SKM-1 (cell line): ENCODE results near the gene TPRN.

ENCODE experiments used
- DNase-seq: peaks from one replicate; lab custom pipeline; 2025; ENCODE audit not compliant: unreplicated experiment; lab: John Stamatoyannopoulos, UW

TPRN gene

DNA sequence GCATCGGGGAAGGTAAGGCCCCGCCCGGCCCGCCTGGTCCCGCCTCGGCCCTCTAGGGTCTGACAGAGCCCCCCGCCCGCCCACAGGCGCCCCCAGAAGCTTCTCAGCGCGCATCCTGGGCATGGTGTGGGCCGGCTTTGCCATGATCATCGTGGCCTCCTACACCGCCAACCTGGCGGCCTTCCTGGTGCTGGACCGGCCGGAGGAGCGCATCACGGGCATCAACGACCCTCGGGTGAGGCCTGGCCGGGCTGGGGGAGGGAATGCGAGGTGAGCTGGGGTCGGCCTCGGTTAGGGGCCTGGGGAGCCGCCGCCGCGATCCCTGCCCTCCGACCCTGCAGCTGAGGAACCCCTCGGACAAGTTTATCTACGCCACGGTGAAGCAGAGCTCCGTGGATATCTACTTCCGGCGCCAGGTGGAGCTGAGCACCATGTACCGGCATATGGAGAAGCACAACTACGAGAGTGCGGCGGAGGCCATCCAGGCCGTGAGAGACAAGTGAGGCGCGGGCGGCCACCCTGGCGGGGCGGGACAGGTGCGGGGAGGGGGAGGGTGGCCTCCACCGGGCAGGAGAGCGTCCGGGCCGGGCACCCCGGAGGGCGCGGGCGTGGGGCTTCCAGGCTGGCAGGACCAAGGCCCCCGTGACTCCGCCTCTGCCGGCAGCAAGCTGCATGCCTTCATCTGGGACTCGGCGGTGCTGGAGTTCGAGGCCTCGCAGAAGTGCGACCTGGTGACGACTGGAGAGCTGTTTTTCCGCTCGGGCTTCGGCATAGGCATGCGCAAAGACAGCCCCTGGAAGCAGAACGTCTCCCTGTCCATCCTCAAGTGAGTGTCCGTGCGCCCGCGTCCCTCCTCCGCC lies 37.8 kb downstream of the TPRN start:
- no peak for DNase-seq

DNA sequence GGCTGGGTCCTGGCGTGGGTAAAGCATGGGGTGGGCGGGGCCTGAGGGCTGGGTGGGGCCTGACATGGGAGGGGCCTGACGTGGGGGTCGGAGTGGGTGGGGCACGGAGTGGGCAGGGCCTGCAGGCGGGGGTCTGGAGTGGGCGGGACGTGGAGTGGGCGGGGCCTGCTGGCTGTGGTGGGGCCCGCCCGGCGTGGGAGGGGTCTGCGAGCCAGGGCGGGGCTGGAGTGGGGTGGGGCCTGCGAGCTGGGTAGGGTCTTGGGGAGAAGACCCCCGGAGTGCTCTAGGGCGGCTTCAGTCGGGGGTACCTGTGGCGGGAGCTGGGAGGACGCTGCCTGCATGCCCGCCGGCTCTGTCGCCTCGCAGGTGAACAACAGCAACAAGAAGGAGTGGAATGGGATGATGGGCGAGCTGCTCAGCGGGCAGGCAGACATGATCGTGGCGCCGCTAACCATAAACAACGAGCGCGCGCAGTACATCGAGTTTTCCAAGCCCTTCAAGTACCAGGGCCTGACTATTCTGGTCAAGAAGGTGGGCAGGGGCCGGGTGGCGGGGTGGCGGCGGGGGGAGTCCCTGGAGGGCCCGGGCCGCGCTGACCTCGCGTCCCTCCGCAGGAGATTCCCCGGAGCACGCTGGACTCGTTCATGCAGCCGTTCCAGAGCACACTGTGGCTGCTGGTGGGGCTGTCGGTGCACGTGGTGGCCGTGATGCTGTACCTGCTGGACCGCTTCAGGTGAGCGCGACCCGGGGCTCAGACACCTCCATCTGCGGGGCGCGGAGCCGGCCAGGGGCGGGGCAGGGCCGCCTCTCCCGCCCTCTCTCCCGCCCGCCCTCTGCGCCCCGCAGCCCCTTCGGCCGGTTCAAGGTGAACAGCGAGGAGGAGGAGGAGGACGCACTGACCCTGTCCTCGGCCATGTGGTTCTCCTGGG lies 38.7 kb downstream of the TPRN start:
- no peak for DNase-seq

DNA sequence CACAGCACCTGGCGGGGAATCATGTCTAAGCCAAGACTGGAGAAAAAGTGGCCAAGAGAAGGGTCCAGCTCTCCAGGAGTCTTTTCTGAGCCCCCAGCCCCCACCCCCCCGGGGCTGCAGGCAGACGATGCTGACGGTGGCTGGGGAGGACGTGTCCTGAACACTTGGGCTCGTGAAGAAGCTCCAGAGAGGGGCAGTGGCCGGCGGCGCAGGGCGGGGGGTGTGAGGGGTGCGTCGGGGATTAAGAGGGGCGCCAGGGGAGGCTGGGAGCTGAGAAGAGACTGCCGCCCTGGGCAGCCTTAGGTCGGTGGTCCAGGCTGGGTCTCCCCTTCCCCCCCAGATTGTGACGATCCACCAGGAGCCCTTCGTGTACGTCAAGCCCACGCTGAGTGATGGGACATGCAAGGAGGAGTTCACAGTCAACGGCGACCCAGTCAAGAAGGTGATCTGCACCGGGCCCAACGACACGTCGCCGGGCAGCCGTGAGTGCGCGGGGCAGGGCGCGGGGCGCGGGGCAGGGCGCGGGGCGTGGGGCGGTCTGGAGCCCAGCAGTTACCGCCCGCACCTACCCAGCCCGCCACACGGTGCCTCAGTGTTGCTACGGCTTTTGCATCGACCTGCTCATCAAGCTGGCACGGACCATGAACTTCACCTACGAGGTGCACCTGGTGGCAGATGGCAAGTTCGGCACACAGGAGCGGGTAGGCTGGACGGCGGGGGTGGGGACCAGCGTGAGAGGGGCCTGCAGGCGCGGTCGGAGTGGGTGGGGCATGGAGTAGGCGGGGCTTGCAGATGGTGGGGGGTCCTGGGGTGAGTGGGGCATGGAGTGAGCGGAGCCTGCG lies 39.6 kb downstream of the TPRN start:
- no peak for DNase-seq

DNA sequence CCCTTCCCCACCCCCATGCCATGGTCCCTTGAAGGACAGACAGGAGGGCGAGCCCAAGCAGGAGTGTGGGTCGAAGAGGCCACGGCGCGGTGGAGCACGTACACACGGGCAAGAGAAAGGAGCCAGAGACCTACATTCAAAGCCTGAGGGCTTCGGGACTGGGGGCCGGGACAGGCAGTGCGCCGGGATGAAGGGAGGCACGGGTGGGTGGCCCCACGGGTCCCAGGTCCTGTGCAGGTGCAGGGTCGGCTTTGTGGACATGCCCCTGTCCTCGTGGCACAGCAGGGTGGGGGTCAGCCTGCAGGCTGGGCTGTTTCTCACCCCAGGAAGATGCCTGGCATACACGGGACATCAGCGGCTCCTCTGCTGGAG lies 40.5 kb downstream of the TPRN start:
- no peak for DNase-seq

DNA sequence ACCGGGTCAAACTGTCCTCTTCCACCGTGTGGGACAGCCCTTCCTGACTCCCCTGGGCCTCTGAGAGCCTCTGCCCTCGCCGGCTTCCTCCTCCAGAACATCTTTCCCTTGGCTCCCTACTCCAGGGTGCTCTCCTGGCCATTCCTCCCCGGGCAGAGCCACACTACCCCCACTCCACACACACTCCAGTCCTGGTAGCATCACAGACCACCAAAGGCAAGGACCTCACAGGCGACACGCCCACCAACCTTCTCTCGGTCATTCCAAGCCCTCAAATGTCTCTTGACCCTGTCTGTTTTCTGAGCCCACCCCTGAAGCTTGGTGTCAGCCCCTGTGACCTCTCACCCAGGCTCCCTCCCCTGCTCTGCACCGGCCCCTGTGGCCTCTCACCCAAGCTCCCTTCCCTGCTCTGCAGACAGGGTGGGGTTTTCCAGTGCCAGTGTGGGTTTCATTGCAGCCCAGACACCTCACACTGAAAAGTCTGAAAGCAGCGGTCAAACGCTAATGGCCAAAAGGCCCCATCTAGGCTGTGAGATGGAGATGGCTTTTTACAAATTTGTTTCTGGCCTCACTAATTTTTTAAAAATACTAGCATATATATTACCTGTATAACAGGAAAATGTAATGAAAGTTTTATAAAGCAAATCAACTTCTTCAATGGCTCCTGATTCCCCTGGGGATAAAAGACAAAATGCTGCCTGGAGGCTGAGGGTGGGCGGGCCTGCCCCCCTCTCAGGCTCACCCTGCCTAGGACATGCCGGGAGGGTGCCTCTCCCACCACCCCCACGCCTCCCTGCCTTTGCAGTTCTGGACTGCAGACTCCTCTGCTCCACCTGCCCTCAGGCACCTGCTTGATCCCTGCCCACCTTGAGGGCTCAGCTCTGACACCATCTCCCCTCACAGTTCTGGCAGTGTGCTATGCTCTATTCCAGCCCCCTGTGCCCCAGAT lies 41.2 kb downstream of the TPRN start:
- no peak for DNase-seq

DNA sequence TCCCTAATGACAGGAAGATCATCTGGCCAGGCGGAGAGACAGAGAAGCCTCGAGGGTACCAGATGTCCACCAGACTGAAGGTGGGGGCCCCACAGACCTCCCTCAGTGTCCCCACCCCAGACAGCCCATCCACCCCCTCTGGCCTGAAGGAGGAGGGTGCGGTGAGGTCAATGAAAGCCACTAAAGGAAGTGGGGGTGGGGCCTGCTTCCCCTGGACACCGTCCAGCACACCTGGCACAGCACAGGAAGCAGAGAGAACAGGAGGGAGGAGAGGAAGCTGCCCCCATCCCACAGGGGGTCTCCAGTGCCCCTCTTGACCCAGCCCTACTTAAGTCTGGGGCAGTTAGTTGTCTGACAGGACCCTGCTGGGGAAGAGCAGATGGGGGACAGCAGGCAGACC lies 41.9 kb downstream of the TPRN start:
- DNase-seq, result no peak

DNA sequence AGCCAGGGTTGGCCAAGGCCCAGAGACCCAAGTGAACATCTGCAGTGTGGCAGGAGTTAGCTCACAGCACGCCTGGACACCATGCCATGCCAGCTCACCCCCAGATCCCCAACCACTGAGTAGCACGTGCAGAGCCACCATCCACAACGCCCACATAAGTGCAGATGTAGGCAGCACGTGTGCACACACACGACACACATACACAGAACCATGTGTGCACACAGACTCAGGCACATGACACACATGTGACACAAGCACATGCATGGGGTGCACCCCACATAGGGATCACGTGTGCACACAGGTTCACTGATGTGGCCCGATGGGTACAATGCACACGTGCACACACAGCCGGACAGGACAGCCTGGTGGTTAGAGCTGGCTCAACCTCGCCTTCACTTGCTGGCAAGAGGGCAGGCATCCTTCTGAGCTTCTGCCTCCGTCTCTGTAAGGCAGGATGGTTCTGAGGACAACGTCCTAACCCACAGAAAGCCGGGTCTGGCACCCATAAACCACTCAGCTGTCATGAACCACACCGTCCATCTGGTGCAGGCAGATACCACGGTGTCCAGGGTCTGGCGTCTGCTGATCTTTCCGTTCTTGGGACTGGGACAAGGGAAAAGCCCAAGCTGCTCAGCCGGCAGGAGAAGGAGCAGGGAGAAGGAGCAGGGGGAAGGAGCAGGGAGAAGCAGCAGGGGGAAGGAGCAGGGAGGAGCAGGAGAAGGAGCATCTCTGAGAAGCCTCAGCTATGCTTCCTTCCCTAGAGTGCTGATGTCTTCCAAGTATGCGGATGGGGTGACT lies 42.7 kb downstream of the TPRN start:
- DNase-seq, result no peak

DNA sequence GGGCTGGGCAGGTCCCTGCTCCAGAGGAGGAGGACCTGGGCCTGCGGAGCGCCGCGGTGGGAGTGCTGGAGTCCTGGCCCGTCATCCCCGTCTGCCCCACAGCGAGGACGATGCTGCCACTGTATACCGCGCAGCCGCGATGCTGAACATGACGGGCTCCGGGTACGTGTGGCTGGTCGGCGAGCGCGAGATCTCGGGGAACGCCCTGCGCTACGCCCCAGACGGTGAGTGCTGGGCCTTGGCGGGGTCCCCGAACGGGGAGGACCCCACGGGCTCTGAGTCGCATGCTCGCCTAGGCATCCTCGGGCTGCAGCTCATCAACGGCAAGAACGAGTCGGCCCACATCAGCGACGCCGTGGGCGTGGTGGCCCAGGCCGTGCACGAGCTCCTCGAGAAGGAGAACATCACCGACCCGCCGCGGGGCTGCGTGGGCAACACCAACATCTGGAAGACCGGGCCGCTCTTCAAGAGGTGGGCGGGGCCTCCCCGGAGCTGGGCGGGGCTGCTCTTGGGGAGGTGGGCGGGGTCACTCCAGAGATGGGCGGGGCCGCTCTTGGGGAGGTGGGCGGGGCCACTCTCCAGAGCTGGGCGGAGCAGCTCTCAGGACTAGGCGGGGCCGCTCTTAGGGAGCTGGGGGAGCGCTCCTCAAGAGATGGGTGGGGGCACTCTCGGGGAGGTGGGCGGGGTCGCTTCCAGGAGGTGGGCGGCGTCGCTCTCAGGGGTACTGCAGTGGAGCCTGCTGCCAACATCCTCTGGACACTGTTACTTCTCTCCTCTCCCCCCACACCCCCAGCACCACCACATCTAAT lies 43.8 kb downstream of the TPRN start:
- DNase-seq, result no peak

DNA sequence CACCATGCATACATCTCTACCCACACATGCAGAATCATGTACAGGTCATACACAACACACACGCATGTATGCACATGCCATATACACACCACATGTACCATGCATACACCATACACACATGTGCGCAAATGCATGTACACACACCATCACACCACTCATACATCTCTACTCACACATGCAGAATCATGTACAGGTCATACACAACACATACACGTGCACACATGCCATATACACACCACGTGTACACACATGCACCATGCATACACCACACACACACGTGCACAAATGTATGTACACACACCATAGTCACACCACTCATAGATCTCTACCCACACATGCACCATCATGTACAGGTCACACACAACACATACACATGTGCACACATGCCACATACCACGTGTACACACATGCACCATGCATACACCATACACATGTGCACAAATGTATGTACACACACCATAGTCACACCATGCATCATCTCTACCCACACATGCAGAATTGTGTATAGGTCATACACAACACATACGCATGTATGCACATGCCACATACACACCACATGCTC lies 47.6 kb downstream of the TPRN start:
- no peak for DNase-seq

DNA sequence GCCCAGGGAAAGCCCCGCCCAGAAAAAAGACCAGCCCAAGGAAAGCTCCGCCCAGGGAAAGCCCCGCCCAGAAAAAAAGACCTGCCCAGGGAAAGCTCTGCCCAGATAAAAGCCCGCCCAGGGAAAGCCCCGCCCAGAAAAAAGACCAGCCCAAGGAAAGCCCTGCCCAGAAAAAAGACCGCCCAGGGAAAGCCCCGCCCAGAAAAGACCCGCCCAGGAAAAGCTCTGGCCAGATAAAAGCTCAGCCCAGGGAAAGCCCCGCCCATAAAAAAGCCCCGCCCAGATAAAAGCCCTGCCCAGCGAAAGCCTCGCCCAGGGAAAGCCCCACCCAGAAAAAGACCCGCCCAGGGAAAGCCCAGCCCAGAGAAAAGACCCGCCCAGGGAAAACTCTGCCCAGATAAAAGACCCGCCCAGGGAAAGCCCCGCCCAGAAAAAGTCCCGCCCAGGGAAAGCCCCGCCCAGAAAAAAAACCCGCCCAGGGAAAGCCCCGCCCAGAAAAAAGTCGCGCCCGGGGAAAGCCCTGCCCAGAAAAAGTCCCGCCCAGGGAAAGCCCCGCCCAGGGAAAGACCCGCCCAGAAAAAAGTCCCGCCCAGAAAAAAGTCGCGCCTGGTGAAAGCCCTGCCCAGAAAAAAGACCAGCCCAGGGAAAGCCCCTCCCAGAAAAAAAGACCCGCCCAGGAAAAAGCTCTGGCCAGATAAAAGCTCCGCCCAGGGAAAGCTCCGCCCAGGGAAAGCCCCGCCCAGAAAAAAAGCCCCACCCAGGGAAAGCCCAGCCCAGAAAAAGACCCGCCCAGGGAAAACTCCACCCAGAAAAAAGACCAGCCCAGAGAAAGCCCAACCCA lies 49.7 kb downstream of the TPRN start:
- DNase-seq, result peak; percentile 94

DNA sequence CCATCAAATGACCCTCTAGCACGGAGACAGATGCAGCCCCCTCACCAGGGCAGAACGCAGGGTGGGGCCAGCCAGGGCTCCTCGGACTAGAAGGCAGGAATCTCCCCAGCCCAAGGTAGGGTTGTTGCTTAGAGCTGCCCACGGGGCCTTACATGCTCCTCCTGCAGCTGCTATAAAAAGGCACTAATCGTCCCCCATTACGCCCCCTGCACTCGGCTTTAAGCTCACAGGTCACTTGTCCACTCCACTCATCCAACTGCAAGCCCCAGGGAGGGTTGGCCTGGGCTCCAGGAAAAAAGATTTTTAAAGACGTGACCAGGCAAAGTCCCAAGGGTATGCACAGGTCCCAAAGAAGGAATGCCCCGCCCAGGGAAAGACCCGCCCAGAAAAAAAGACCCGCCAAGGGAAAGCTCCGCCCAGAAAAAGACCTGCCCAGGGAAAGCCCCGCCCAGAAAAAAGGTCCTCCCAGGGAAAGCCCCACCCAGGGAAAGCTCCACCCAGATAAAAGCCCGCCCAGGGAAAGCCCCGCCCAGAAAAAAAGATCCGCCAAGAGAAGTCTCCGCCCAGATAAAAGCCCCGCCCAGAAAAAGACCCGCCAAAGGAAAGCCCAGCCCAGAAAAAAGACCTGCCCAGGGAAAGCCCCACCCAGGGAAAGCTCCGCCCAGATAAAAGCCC lies 50.5 kb downstream of the TPRN start:
- DNase-seq, result peak; percentile 94

DNA sequence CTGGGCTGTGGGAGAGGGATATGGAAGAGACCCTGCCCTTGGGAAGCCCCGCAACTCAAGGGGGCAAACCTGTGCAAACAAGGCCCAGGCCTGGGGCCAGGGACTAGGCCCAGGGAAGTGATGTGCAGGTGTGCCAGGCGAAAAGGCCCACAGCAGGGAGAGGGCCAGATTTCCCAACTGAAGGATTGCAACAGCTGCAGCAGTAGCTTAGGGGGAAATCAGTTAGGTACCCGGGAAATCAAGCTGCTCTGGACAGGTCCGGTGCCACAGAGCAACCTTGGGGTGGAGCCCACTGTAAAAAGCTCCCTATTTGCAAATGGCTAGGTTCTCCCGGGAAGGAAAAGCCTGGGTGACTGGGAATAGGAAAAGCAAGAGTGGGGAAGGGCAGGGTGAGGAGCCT lies 51.2 kb downstream of the TPRN start:
- DNase-seq, result no peak

DNA sequence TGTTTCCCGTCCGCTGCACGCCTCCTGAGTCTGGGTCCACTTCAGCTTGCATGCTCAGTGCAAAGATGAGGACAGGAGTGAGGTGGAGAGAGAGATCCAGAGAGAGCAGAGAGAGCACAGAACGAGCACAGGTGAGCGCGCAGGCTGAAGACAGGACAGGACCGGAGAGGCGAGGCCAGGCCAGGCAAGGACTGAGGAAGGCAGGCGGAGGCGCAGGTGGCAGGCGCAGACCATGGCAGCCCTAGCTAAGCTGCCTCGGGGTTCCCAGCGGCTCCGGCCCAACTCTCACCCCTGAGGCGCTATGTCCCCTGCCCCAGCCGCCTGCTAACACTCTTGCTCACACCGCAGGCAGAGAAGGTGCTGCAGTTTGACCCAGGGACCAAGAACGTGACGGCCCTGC lies 51.9 kb downstream of the TPRN start:
- no peak for DNase-seq

DNA sequence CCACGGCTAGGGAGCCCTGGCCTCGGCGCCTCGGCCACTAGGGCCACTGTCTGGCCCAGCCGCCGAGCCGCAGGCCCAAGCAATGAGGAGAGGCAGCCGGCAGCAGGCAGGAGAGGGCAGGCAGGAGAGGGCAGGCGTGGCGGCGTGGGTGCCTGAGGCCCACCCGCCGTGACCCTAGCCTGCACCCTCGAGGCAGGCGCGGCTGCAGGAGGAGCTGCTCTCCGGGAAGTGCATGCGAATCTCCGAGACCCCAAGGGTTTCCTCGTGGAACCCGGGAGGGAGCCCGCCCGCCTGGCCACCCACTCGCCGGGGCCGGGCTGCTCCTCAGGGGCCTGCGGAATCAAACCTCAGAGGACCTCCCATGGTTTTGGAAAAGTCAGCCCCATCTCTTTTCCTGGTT lies 52.3 kb downstream of the TPRN start:
- DNase-seq, result no peak

DNA sequence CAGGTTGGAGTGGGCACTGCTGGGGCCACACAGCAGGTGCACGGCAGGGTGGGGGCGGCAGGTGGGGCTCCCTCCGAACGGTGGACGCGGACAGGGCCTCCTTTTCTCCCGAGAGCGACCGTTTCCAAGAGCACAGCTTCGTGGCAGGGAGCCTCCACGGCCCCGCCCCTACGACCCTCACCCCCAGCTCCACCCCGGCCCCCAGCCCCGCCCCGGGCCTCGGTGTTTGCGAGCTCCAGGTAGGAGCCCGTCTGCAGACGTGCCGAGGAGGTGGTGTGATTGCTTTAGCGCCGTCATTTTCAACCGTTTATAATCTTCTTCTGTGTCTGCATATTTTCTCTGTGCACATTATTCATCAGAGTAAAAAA lies 52.8 kb downstream of the TPRN start:
- no peak for DNase-seq

DNA sequence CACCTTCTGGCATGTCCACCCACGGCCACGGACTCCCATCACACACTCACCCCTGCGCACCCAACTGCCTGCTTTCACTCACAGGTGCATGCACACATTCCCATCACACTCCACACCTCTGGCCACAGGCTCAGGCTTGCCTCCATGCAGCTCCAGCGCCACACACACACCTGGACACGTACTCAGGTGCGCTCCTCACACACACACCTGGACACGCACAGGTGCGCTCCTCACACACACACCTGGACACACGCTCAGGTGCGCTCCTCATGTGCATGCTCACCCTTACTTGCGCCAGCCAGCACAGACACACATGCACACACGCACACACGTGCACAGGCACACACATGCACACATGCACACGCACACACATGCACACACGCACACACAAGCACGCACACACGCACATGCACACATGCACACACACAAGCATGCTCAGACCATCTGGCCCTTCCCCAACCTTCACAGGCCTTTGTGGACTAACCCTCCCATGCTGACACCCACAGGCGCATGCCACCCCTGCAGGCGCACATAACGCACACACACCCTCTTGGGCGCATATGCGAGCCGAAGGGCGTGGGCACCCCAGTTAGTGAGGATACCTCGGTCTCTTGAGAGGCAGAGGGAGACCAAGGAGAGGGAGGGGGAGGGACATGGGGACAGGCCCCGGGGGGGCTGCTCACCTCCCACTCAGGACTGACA lies 53.3 kb downstream of the TPRN start:
- no peak for DNase-seq
